HG02588 (cell line): ENCODE measurements around the gene OR2H1.
"Not testable (repeated sequence)": the region's sequence is repeated elsewhere in the genome, so short reads cannot be mapped to it uniquely, and the experiment has no call there.

Source experiments
- ATAC-seq: cut with Tn5 transposase; IDR thresholded peaks from one replicate; pipeline ENCODE4 v1.9.1; 2021; ENCODE audit warnings: mild to moderate bottlenecking, moderate library complexity; ENCODE audit not compliant: unreplicated experiment

The OR2H1 gene

DNA sequence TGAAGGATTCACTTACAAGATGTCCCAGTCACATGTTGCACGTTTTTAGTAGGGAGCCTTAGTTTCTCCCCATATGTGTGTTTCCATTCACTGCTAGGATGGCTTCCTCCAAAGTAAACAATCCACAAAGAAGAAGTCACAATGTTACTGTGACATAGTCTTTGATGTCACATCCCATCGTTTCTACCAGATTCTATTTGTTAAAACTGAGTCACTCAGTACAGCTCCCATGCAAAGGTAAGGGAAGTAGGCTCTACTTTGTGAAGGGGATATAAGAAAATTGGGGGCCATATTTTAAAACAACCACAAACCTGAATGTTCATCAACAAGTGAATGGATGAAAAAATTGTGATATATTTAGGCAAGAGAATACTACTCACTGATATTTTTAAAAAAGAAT lies at the start of gene OR2H1, which contains the start of gene OR11A1:
Gene OR2H1, plus strand, starts transcription at position 185 of the 400 bp plus-strand sequence. CDS start 4,615 bp downstream, outside the sequence.
Gene OR11A1, minus strand, starts transcription at position 101 of the 400 bp plus-strand sequence. CDS start 29,430 bp downstream, outside the sequence.
- no peak for ATAC-seq

DNA sequence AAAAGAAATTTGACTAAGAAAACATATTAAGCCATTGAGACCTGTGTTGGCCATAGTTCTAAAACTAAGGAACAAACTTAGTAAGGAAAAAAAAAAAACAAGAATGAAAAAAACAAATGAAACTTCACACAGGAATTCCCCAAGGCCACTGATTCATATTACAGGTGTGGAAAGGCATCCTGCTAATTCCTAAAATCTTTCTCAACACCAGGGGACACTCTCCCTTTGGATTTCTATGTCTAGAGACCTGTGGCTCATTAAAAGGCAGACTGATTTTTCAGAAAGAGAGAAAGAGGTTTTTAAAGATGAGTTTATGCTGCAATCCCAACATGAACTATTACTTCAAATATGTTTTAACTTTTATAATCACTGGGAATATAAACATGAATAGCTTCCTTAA lies 42.4 kb upstream of the OR2H1 start, which contains the start of gene OR12D1:
Gene OR12D1, plus strand, starts transcription at position 341 of the 400 bp plus-strand sequence.
- no peak for ATAC-seq

DNA sequence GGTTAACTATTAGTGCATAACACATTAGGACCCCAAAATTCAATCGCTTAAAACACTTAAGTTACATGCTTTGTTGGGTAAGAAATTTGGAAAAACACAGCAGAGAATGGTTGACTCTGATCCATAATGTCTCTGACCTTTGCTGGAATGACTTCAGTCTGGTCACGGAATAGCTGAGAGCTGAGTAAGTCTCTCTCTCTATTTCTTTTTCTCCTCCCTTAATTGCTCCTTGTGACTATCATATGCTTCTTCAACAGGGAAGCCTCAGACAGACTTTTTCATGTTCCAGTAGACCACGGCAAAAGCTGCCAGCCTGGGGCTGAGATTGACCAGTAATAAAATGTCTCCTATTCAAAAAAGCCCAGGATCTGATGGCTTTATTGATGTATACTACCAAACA lies 37.4 kb upstream of the OR2H1 start:
- ATAC-seq, result no peak

DNA sequence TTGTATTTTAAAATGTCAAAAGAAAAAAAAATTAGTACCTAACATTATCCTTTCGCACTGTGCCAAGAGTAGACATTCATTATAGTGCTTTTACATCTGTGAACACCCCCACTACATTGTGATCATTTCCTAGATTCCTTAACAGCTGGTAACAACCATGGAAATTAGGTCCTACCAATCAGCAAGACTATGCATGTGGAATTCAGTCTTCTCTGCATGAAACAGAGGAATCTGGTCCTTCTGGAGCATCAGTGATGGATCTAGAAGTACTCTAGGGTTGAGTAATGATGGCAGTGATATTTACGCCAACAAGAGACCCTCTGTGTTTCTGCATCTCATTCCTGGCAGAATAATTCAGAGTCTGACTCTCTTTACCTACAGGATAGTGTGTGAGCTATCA lies 32.8 kb upstream of the OR2H1 start:
- ATAC-seq, result no peak

DNA sequence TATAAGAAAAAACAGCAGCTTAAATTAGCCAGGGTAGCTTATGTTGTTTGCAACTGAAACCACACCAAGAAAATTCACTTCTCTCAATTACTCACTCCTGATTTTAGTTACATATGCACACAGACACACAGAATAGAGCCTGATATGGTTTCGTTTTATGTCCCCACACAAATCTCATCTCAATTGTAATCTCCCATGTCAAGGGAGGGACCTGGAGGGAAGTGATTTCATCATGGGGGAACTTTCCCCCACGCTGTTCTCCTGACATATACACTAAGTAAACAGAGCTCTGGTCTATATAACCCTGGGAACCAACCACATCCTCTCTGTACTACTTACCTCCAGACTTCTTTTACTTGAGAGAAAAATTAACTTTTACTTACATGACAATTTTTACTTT lies 32.4 kb upstream of the OR2H1 start:
- ATAC-seq, result no peak

DNA sequence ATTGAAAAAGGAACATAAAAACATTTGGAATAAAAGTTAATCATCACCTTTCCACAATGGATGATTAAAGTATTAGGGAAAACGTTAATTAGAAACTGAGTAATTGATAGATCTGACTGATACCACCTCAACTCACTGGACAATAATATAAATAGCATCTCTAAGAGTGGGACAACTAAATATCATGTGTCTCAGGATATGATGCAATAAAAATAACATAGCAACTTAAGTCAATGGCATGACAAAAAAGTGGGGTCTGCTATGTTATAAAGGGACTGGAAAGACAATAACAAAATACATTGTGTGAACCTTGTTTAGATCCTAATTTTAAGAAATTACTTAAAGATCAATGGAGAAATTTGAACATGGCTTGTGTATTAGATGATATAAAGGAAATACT lies 31.9 kb upstream of the OR2H1 start:
- no peak for ATAC-seq

DNA sequence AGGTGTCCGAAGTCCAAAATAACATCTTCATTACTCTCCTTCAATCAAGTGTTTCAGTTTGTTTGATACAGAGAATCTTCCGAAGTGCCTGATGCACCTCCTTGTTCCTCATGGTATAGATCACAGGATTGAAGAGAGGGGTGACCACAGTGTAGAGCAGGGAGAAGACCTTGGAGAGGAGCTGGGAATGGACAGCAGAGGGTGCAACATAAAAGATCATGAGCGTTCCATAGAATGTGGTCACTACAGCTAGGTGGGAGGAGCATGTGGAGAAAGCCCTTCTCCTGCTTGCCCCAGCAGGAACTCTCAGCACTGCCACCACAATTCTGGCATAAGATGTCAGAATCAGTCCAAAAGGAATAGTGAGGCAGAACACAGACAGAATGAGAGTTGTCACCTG lies 30.3 kb upstream of the OR2H1 start:
- ATAC-seq, result no peak

DNA sequence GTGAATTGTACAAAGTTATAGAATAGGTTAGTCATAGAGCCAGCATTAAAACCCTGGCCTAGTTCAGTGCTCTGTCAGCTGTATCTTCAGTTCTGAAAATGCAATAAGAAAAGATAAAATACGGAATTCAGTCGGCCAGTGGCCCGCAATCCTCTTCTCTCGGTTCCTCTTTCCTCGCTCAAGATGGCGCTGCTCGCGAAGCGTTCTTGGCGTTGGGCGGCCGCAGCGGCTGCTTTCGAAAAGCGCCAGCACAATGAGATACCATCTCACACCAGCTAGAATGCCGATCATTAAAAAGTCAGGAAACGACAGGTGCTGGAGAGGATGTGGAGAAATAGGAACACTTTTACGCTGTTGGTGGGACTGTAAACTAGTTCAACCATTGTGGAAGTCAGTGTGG lies 20.2 kb upstream of the OR2H1 start:
- not testable (repeated sequence) for ATAC-seq

DNA sequence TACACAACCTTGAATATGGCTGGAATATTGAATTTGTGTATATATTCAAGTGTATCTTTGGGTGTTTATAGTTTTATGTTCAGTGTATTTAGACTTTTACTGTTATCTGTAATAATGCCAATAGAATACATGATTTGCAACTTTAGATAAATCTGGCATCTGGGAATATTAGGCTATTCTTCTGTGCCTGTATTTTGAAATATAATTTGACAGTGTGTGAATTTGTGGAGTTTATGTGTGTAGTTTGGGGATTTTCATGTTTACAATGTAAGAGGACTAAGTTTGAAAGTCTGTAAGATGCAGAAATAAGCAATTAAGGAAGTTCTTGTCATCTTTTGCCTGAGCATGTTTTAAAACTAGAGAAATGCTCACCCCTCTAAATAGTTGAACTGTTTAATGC lies 17.9 kb upstream of the OR2H1 start, which contains the start of gene OR10C1:
Gene OR10C1, plus strand, starts transcription at position 301 of the 400 bp plus-strand sequence. CDS start 710 bp downstream, outside the sequence.
- ATAC-seq, result no peak

DNA sequence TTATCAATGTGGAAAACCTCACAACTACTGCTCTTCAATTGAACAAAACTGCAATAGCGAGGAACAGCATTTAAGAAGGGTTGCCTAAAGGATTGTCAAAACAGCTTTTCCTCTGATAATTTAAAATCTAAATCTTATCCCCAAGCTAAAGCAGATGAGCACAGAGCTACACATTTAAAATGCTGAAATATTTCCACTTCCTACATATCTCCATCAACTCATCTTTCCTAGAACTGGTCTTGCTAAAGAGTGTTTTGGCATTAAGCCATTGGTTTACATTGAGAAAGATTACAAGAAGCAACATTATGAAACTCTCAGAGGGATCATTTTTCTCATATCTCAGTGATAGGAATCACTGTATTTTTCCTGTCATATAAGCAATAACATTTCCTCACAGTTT lies 14.2 kb upstream of the OR2H1 start:
- ATAC-seq, result no peak

DNA sequence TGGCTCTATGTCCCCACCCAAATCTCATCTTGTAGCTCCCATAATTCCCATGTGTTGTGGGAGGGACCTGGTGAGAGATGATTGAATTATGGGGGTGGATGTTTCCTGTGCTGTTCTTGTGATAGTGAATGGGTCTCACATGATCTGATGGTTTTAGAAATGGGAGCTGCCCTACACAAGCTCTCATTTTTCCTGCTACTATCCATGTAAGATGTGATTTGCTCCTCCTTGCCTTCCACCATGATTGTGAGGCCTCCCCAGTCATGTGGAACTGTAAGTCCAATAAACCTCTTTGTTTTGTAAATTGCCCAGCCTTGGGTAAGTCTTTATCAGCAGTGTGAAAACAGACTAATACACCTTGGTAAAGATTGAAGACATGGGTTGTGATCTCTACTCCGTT lies 12.9 kb upstream of the OR2H1 start:
- ATAC-seq, result not testable (repeated sequence)

DNA sequence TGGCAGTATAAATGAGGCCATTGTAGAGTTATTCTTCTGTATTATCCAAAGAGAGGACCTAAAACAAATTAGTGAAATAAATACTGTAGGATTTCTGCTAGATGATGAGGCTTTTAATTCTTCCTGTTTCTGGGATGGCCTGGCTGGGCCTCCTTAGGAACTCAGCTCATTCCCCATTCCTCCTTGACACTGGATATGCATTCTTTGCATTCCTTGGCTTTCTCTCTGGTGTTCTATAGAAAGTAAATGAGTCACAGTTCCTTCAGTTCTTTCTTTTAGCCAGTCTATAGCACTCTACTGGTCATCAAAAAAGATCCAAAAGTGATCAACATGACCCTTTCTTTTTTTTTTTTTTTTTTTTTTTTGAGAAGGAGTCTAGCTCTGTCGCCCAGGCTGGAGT lies 9.3 kb upstream of the OR2H1 start:
- no peak for ATAC-seq

DNA sequence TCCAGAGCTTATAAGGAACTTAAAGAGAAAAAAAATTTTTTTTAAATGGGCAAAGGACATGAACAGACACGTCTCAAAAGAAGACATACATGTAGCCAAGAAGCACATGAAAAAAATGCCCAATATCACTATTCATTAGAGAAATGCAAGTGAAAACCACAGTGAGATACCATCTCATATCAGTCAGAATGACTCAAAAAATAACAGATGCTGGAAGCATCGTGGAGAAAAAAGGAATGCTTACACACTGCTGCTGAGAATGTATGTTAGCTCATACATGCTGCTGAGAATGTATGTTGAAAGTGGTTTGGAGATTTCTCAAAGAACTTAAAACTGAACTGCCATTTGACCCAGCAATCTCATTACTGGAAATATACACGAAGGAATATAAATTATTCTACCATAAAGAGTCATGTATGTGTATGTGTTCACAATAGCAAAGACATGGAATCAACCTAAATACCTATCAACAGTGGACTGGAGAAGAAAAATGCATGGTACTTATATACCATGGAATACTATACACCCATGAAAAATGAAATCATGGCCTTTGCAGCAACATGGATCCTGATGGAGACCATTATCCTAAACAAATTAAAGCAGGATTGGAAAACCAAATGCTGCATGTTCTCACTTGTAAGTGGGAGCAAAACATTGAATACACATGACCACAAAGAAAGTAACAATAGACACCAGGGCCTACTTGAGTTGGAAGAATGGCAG lies 5.3 kb upstream of the OR2H1 start:
- ATAC-seq, result no peak

DNA sequence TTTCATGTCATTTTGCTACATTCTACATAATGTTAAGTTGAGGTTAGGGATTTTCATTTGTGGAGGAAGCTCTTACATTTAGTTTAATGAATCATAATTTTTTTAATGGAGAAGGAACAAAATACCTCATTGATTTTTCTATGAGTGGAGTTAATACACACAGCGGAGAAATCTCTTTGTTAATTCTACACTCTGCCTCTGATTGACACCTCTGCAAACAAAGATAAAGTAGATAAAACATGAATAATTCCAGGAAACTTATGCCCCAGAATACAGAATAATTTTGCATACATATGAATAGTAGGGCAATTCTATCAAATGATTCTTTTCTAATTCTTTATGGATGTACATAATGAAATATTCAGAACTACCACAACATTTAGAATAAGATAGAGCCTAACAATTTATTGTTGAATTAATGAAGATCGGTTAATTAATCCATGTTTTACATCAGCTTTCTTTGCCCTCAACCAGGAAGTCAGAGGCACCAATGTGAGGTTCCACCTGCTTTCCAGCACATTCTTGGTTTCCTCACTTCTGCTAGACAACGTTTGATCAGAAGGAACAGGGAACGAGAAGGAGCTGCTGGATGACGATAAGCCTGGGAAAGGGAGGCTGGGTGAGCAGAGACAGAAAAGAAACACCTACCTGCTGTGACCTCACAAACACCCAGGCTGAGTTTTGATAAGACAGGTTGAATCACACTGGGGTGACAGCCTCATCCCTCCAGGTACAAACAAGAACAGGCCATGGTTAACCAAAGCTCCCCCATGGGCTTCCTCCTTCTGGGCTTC lies 4.3 kb downstream of the OR2H1 start:
- no peak for ATAC-seq

DNA sequence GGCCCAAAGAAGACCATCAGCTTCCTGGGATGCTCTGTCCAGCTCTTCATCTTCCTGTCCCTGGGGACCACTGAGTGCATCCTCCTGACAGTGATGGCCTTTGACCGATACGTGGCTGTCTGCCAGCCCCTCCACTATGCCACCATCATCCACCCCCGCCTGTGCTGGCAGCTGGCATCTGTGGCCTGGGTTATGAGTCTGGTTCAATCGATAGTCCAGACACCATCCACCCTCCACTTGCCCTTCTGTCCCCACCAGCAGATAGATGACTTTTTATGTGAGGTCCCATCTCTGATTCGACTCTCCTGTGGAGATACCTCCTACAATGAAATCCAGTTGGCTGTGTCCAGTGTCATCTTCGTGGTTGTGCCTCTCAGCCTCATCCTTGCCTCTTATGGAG lies 5.1 kb downstream of the OR2H1 start:
- no peak for ATAC-seq

DNA sequence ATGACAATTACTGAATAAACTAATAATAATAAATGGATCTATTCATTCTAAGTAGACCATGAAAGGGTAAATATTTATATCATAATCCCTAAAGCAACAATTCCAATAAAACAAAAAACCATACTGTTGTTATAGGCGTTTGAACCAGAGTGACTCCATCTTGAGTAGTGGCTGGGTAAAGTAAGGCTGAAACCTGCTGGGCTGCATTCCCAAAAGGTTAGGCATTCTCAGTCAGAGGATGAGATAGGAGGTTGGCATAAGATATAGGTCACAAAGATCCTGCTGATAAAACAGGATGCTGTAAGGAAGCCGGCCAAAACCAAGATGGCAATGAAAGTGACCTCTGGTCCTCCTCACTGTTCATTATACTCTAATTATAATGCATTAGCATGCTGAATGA lies 8.3 kb downstream of the OR2H1 start:
- no peak for ATAC-seq

DNA sequence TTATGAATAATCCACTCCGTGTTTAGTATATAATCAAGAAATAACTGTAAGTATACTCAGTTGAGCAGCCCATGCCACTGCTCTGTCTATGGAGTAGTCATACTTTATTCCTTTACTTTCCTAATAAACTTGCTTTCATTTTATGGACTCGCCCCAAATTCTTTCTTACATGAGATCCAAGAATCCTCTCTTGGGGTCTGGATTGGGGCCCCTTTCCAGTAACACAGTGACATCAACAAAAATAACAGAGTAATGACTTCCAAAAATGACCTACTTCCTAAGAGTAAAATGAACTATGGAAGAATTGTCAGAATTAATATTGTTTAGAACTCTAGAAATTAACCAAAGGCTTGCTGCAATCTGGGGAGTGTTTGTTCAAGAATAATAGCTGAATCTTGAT lies 8.8 kb downstream of the OR2H1 start:
- no peak for ATAC-seq

DNA sequence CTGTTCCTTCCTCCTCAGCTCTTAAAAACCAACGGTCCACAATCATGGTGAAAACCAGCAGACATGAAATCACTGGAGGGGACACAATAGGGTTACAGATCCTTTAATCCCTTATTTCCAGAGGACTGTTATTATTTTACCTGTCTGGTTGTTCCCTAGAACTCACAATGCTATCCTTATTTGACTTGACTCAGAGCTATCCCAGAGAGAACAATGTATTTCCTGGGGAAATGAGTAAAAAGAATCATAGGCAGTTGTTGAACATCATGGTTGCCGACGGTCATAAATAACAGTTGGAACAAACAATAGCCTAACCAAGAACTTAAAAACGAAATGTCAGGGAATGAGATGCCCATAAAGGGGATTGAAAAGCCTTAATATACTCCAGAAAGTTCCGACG lies 9.3 kb downstream of the OR2H1 start:
- no peak for ATAC-seq

DNA sequence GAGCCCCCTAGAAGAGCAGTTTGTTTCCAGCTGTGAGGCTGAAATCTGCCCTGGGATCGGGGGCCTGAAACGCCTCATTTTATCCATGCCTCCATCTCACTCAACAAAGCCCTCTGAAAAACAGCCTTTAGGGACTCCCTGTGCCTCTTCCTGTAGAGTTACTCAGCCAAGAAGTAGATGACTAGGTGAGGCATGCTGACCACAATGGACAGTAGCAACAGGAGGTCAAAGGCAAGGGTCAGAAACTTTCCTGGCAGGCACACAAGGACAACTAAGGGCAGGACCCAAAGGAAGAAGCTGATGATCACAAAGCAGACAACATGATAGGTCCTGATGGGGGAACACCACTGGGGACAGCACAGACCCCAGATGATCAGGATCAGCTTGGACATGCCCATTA lies 18.0 kb downstream of the OR2H1 start:
- ATAC-seq, result no peak

DNA sequence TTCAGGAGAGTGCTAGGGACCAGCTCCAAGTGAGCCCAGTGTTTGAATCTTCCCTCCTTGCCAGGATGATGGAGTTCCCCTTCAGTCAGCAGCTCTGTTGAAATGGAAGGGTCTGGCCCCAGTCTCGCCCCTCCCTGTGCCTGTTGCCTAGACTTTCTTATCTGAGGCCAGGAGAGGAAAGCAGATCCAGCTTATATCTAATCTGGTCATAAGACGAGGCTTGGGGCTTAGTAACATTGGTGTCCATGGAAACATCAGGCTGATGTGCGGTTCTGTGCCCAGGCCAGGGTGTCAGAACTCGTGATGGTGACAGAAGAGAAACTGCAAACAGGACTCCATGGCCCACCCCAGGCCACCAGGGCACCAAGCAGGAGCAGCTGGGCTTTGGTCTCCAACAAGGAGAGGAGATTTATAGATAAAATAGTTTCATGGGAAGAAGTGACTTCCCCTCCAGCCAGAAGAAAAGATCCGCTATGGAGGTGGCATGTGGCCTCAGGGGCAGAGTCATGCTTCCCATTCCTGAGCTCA lies 21.0 kb downstream of the OR2H1 start:
- no peak for ATAC-seq

DNA sequence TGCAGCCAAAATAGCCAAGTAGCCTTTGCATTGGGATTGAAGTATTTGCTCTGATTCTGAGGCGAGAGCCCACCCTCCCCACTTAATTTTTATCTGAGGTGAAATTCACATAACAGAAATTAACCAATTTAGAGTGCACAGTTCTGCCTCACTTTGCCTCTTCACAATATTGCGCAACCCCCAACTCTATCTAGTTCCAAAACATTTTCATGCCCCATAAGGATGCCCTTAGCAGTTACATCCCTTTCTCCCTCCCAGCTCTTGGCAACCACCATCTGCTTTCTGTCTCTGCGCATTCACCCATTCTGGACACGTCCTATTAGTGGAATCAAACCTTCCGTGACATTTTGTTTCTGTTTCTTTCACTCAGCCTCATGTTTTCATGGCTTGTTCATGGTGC lies 21.8 kb downstream of the OR2H1 start:
- no peak for ATAC-seq

DNA sequence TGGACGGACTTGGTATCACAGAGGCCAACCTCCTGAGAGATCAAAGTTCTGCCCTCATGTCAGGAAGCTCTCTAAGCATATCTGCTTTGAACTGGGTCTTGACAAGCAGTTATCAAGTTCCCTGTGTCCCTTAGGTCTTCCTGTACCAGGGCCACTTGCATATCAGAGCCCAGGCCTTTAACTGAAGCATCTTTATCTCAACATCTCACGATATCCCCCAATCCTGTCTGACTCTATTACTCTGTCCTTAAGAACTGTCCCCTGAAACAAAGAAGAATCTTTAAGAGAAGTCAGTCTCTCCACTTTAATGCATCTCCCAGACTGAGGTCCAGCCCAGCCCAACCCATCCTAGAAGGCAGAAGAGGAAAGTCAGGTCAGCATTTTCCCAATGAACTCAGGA lies 22.6 kb downstream of the OR2H1 start:
- no peak for ATAC-seq
